HCT116 (cell line): ENCODE measurements around the gene USH1C.

ENCODE experiments used
- ATF3 ChIP-seq: IDR thresholded peaks from 2 replicates; pipeline ENCODE4 v1.6.1; 2012
- CEBPB ChIP-seq: IDR thresholded peaks from 2 replicates; pipeline ENCODE4 v1.6.1; 2012; ENCODE audit warnings: low read depth
- CTCF ChIP-seq, 3 experiments: fragments of 200-600 bp in 1 of 3; sonication (generic) in 1 of 3; IDR thresholded peaks in 2 of 3; conservative IDR thresholded peaks in 1 of 3; 2 replicates each; pipeline ENCODE4 v1.5.1; 2012 to 2017; ENCODE audit warnings: low read depth in 2 of 3, low read length in 2 of 3, antibody characterized with exemption in 1 of 3, borderline replicate concordance in 1 of 3, control low read depth in 1 of 3, mild to moderate bottlenecking in 1 of 3, mixed read lengths in 1 of 3, mixed run types in 1 of 3, moderate library complexity in 1 of 3; ENCODE audit not compliant: insufficient read depth in 1 of 3
- ELF1 ChIP-seq: IDR thresholded peaks from 2 replicates; pipeline ENCODE4 v1.6.1; 2012; ENCODE audit warnings: low read depth, borderline replicate concordance
- FOSL1 ChIP-seq: IDR thresholded peaks from 2 replicates; pipeline ENCODE4 v1.6.1; 2012; ENCODE audit warnings: low read depth
- YY1 ChIP-seq: IDR thresholded peaks from 2 replicates; pipeline ENCODE4 v1.6.1; 2011; ENCODE audit warnings: low read length, low read depth, moderate library complexity, mild to moderate bottlenecking; ENCODE audit not compliant: insufficient replicate concordance; ENCODE audit errors: extremely low read depth

DNA sequence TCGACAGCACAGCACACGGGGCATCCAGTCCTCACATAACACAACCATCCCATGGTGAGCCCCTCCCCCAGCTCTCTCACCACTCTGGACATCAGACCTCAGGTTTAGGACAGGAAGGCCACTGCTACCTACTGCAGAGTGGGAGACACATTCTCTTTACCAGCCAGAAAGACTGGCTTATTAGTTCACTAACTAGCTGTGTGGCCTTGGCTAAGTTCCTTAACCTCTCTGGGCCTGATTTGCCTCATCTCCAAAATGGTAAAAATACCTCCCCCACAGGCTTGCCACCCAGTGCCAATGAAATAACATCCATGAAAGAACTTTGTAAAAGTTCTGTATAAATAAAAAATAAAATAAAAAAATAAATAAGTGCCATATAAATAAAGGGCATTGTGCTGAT lies 32.1 kb downstream of the USH1C start:
- no peak for TF ChIP-seq CTCF (IDR thresholded peaks at IDR 0.05 in 2 of 3, conservative IDR thresholded peaks at IDR 0.05 in 1 of 3; ENCODE audit: borderline replicate concordance in 1 of 3, insufficient read depth in 1 of 3, low read depth in 2 of 3, low read length in 2 of 3)
- TF ChIP-seq YY1, result no peak
- no peak for TF ChIP-seq CEBPB
- TF ChIP-seq FOSL1, result no peak
- no peak for TF ChIP-seq ATF3
- no peak for TF ChIP-seq ELF1
